ENCODE results near the gene DNTTIP2. TPM values are rescaled to one million over a fixed set of nuclear protein-coding genes. Genes with fewer than 3 reads are reported as not detected.

Gene DNTTIP2
- total RNA-seq, result 26.1 and 38.7 TPM in 2 replicates

GRCh38 chr1:93878889-93879586, at the start of gene DNTTIP2:
TSS of gene DNTTIP2 (minus strand) at chr1:93879206. CDS start at chr1:93879148, 58 bp downstream.

GRCh38 chr1:93909146-93910050, 30.4 kb upstream of the DNTTIP2 start, which contains the start of gene GCLM:
TSS of gene GCLM (minus strand) at chr1:93909430. CDS start at chr1:93909163, 267 bp downstream.

Other genes with a start within 250 kb of the DNTTIP2 start
- gene BCAR3, start 197.4 kb downstream of the DNTTIP2 start, total RNA-seq, result 25.5 and 77.1 TPM in 2 replicates
- 16.9 and 19.7 TPM in 2 replicates for gene GCLM, start 30.2 kb upstream of the DNTTIP2 start, total RNA-seq
- 0.30 and 0.51 TPM in 2 replicates for gene ABCA4, start 241.9 kb upstream of the DNTTIP2 start, total RNA-seq

All from smooth muscle cell of the umbilical artery (primary cell).